Measurements from ENCODE around the gene TBX1. TPM values are rescaled to one million over a fixed set of nuclear protein-coding genes. Genes with fewer than 3 reads are reported as not detected.

The TBX1 gene
- total and polyA plus RNA-seq, 5 donors from 2014 or later: not detected

- Mint-ChIP-seq H3K4me3 (no peak overlapping the region), H3K4me1 (no peaks in the 10 kb centered on the region), H3K36me3 (no peaks in the 10 kb centered on the region), H3K27me3 (no peaks in the 10 kb centered on the region), H3K9me3 (no peaks in the 10 kb centered on the region), H3K27ac (no peak overlapping the region)
- Histone ChIP-seq H3K4me1 (ENCODE audit: control insufficient read depth, insufficient read depth, low read length, poor library complexity, severe bottlenecking) (no peaks in the 10 kb centered on the region), H3K4me3 (ENCODE audit: low read depth, low read length) (no peak overlapping the region), H3K36me3 (ENCODE audit: control insufficient read depth, insufficient read depth, low read length) (no peaks in the 10 kb centered on the region), H3K27ac (ENCODE audit: insufficient read depth, low read length, poor library complexity, severe bottlenecking) (no peak overlapping the region), H3K9me3 (ENCODE audit: control insufficient read depth in 2 of 2, low read length in 2 of 2) (no peaks in the 10 kb centered on the region), H3K27me3 (ENCODE audit: control insufficient read depth, insufficient read depth, low read length) (no peaks in the 10 kb centered on the region)
- DNase-seq (no peak), ATAC-seq (ENCODE audit: low read depth in 2 of 2) (no peak)
Measured at GRCh38 chr22:19737846-19738663, 22.5 kb upstream of the TBX1 start.

GRCh38 chr22:19738664-19739447 lies 21.7 kb upstream of the TBX1 start:
- no peak for ATAC-seq (ENCODE audit: low read depth in 2 of 2)
- no peak overlapping the region for H3K4me3 ChIP-seq (ENCODE audit: low read depth, low read length)
- Mint-ChIP-seq H3K36me3 (no peaks in the 10 kb centered on the region), H3K4me1 (no peaks in the 10 kb centered on the region), H3K27ac (no peak overlapping the region), H3K9me3 (no peaks in the 10 kb centered on the region), H3K27me3 (no peaks in the 10 kb centered on the region), H3K4me3 (no peak overlapping the region)
- no peaks in the 10 kb centered on the region for H3K9me3 ChIP-seq (ENCODE audit: control insufficient read depth in 2 of 2, low read length in 2 of 2)
- no peaks in the 10 kb centered on the region for H3K36me3 ChIP-seq (ENCODE audit: control insufficient read depth, insufficient read depth, low read length)
- no peaks in the 10 kb centered on the region for H3K4me1 ChIP-seq (ENCODE audit: control insufficient read depth, insufficient read depth, low read length, poor library complexity, severe bottlenecking)
- no peak for DNase-seq
- H3K27me3 ChIP-seq (ENCODE audit: control insufficient read depth, insufficient read depth, low read length): no peaks in the 10 kb centered on the region
- H3K27ac ChIP-seq (ENCODE audit: insufficient read depth, low read length, poor library complexity, severe bottlenecking): no peak overlapping the region

- ATAC-seq (ENCODE audit: low read depth in 2 of 2) (no peak), DNase-seq (no peak)
- H3K9me3 Mint-ChIP-seq: no peaks in the 10 kb centered on the region
- Histone ChIP-seq H3K4me1 (ENCODE audit: control insufficient read depth, insufficient read depth, low read length, poor library complexity, severe bottlenecking) (no peaks in the 10 kb centered on the region), H3K4me3 (ENCODE audit: low read depth, low read length) (no peak overlapping the region), H3K27me3 (ENCODE audit: control insufficient read depth, insufficient read depth, low read length) (no peaks in the 10 kb centered on the region), H3K36me3 (ENCODE audit: control insufficient read depth, insufficient read depth, low read length) (no peaks in the 10 kb centered on the region), H3K27ac (ENCODE audit: insufficient read depth, low read length, poor library complexity, severe bottlenecking) (no peak overlapping the region), H3K9me3 (ENCODE audit: control insufficient read depth in 2 of 2, low read length in 2 of 2) (no peaks in the 10 kb centered on the region)
- H3K4me3 Mint-ChIP-seq: no peak overlapping the region
- H3K36me3 Mint-ChIP-seq: no peaks in the 10 kb centered on the region
- H3K27ac Mint-ChIP-seq: no peak overlapping the region
- no peaks in the 10 kb centered on the region for H3K4me1 Mint-ChIP-seq
- H3K27me3 Mint-ChIP-seq: no peaks in the 10 kb centered on the region
Measured at GRCh38 chr22:19739448-19739895, 21.1 kb upstream of the TBX1 start.

GRCh38 chr22:19739911-19740449 lies 20.6 kb upstream of the TBX1 start:
- no peak overlapping the region for H3K27ac ChIP-seq (ENCODE audit: insufficient read depth, low read length, poor library complexity, severe bottlenecking)
- DNase-seq (no peak), ATAC-seq (ENCODE audit: low read depth in 2 of 2) (no peak)
- no peaks in the 10 kb centered on the region for H3K36me3 Mint-ChIP-seq
- H3K9me3 Mint-ChIP-seq: no peaks in the 10 kb centered on the region
- H3K4me3 Mint-ChIP-seq: no peak overlapping the region
- no peaks in the 10 kb centered on the region for H3K27me3 ChIP-seq (ENCODE audit: control insufficient read depth, insufficient read depth, low read length)
- H3K4me1 ChIP-seq (ENCODE audit: control insufficient read depth, insufficient read depth, low read length, poor library complexity, severe bottlenecking): no peaks in the 10 kb centered on the region
- H3K9me3 ChIP-seq (ENCODE audit: control insufficient read depth in 2 of 2, low read length in 2 of 2): no peaks in the 10 kb centered on the region
- no peaks in the 10 kb centered on the region for H3K36me3 ChIP-seq (ENCODE audit: control insufficient read depth, insufficient read depth, low read length)
- H3K4me3 ChIP-seq (ENCODE audit: low read depth, low read length): no peak overlapping the region
- H3K4me1 Mint-ChIP-seq: no peaks in the 10 kb centered on the region
- no peak overlapping the region for H3K27ac Mint-ChIP-seq
- no peaks in the 10 kb centered on the region for H3K27me3 Mint-ChIP-seq

- Mint-ChIP-seq H3K4me3 (no peak overlapping the region), H3K27me3 (no peaks in the 10 kb centered on the region), H3K4me1 (no peaks in the 10 kb centered on the region), H3K36me3 (no peaks in the 10 kb centered on the region), H3K27ac (no peak overlapping the region), H3K9me3 (no peaks in the 10 kb centered on the region)
- ATAC-seq (ENCODE audit: low read depth in 2 of 2) (no peak), DNase-seq (no peak)
- Histone ChIP-seq H3K4me1 (ENCODE audit: control insufficient read depth, insufficient read depth, low read length, poor library complexity, severe bottlenecking) (no peaks in the 10 kb centered on the region), H3K27me3 (ENCODE audit: control insufficient read depth, insufficient read depth, low read length) (no peaks in the 10 kb centered on the region), H3K36me3 (ENCODE audit: control insufficient read depth, insufficient read depth, low read length) (no peaks in the 10 kb centered on the region), H3K9me3 (ENCODE audit: control insufficient read depth in 2 of 2, low read length in 2 of 2) (no peaks in the 10 kb centered on the region), H3K4me3 (ENCODE audit: low read depth, low read length) (no peak overlapping the region), H3K27ac (ENCODE audit: insufficient read depth, low read length, poor library complexity, severe bottlenecking) (no peak overlapping the region)
Measured at GRCh38 chr22:19740586-19740985, 20.0 kb upstream of the TBX1 start.

GRCh38 chr22:19741053-19741452 lies 19.5 kb upstream of the TBX1 start:
- no peaks in the 10 kb centered on the region for H3K27me3 Mint-ChIP-seq
- H3K9me3 Mint-ChIP-seq: no peaks in the 10 kb centered on the region
- Histone ChIP-seq H3K36me3 (ENCODE audit: control insufficient read depth, insufficient read depth, low read length) (no peaks in the 10 kb centered on the region), H3K27ac (ENCODE audit: insufficient read depth, low read length, poor library complexity, severe bottlenecking) (no peak overlapping the region), H3K4me3 (ENCODE audit: low read depth, low read length) (no peak overlapping the region), H3K27me3 (ENCODE audit: control insufficient read depth, insufficient read depth, low read length) (no peaks in the 10 kb centered on the region), H3K4me1 (ENCODE audit: control insufficient read depth, insufficient read depth, low read length, poor library complexity, severe bottlenecking) (no peaks in the 10 kb centered on the region), H3K9me3 (ENCODE audit: control insufficient read depth in 2 of 2, low read length in 2 of 2) (no peaks in the 10 kb centered on the region)
- ATAC-seq (ENCODE audit: low read depth in 2 of 2) (no peak), DNase-seq (no peak)
- H3K27ac Mint-ChIP-seq: no peak overlapping the region
- H3K36me3 Mint-ChIP-seq: no peaks in the 10 kb centered on the region
- no peak overlapping the region for H3K4me3 Mint-ChIP-seq
- H3K4me1 Mint-ChIP-seq: no peaks in the 10 kb centered on the region

- no peak overlapping the region for H3K27ac ChIP-seq (ENCODE audit: insufficient read depth, low read length, poor library complexity, severe bottlenecking)
- Mint-ChIP-seq H3K4me3 (no peak overlapping the region), H3K27ac (no peak overlapping the region)
Measured at GRCh38 chr22:19742160-19743066, 18.2 kb upstream of the TBX1 start.

More at GRCh38 chr22:19742160-19743066, 18.2 kb upstream of the TBX1 start:
- ATAC-seq (ENCODE audit: low read depth in 2 of 2) (no peak), DNase-seq (no peak)
- H3K36me3 Mint-ChIP-seq: no peaks in the 10 kb centered on the region
- no peaks in the 10 kb centered on the region for H3K27me3 Mint-ChIP-seq
- H3K9me3 Mint-ChIP-seq: no peaks in the 10 kb centered on the region
- Histone ChIP-seq H3K36me3 (ENCODE audit: control insufficient read depth, insufficient read depth, low read length) (no peaks in the 10 kb centered on the region), H3K4me3 (ENCODE audit: low read depth, low read length) (no peak overlapping the region), H3K9me3 (ENCODE audit: control insufficient read depth in 2 of 2, low read length in 2 of 2) (no peaks in the 10 kb centered on the region), H3K27me3 (ENCODE audit: control insufficient read depth, insufficient read depth, low read length) (no peaks in the 10 kb centered on the region), H3K4me1 (ENCODE audit: control insufficient read depth, insufficient read depth, low read length, poor library complexity, severe bottlenecking) (no peaks in the 10 kb centered on the region)
- no peaks in the 10 kb centered on the region for H3K4me1 Mint-ChIP-seq

All from CD4-positive, CD25-positive, alpha-beta regulatory T cell (primary cell).